ENCODE data around the gene ACSBG1.

DNA sequence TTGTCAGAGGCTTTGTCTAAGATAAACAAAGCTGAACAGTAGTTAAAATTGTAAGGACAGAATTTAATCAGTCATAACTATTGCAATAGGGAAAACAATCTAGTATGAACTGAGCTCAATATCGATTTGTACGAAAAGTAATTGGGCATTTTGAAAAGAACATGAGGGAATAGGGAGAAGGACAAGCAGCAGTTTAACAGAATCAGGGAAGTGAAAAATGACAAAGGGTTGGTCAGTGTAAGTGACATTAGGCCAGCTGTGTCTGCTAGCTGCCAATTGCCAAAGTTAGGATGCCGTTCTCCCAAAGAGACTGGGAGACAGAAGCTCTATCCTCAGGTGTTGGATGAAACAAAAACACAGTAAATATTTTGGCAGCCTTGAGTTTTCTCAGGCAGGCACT is 26.7 kb upstream of the ACSBG1 start:
- TF ChIP-seq, protein P1, sequence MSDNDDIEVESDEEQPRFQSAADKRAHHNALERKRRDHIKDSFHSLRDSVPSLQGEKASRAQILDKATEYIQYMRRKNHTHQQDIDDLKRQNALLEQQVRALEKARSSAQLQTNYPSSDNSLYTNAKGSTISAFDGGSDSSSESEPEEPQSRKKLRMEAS (IDR thresholded peaks at IDR 0.05): no peak
- TF ChIP-seq SP2 (IDR thresholded peaks at IDR 0.05; ENCODE audit: low read length) (no peak), CBX8 (IDR thresholded peaks at IDR 0.05; ENCODE audit: borderline replicate concordance, low read depth, low read length) (no peak), CHD2 (IDR thresholded peaks at IDR 0.05; ENCODE audit: low read length) (no peak), RAD21 (IDR thresholded peaks at IDR 0.05 in 1 of 2, conservative IDR thresholded peaks at IDR 0.05 in 1 of 2; ENCODE audit: low read depth in 2 of 2, low read length in 2 of 2) (no peak), POLR2AphosphoS5 (IDR thresholded peaks at IDR 0.05; ENCODE audit: low read depth, low read length) (no peak), CREB1 (IDR thresholded peaks at IDR 0.05) (no peak), JUN (IDR thresholded peaks at IDR 0.05; ENCODE audit: low read depth, low read length) (no peak), EP300 (IDR thresholded peaks at IDR 0.05; ENCODE audit: borderline replicate concordance in 1 of 2, low read depth in 2 of 2, low read length in 2 of 2) (no peak)

Measured in H1 (cell line).